GM10266 (cell line): Measurements from ENCODE around the gene CACNA2D1.

ENCODE experiments used
- DNase-seq: peaks from one replicate; pipeline ENCODE4 v3.0.0; 2012; ENCODE audit errors: extremely low spot score
- TF ChIP-seq, protein P1 (sequence below): IDR thresholded peaks from 2 replicates; pipeline ENCODE4 v1.5.1; 2012; ENCODE audit warnings: mild to moderate bottlenecking, low read depth; ENCODE audit not compliant: control insufficient read depth, insufficient read depth; ENCODE audit errors: missing control alignments

The CACNA2D1 gene

DNA sequence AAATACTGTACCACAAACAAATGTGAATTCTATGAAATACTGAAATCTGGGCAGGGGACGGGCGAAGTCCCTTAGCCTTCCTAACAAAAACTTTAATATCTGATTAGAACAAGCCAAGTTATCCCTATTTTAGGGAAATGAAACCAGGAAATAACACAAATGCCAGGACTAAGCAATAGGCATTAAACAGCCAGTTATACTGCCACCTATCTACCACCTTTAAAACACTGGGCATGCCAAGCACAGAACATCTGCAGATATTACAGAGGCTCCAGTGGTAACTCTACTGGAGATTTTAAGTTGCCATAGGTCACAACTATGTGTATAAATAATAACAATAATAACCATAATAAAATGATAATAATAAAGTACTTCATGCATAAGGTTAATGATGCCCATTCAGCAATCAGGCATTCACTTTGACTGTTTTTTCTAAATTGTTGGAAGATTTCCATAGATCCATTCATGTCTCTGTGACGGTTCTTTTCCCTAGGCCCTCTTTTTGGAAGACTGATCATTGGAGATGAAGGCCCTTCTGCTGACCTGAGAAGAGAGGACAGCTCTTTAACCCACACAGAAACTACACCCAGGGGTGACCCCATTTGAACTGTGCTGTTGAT lies 195.7 kb downstream of the CACNA2D1 start:
- TF ChIP-seq, protein P1, sequence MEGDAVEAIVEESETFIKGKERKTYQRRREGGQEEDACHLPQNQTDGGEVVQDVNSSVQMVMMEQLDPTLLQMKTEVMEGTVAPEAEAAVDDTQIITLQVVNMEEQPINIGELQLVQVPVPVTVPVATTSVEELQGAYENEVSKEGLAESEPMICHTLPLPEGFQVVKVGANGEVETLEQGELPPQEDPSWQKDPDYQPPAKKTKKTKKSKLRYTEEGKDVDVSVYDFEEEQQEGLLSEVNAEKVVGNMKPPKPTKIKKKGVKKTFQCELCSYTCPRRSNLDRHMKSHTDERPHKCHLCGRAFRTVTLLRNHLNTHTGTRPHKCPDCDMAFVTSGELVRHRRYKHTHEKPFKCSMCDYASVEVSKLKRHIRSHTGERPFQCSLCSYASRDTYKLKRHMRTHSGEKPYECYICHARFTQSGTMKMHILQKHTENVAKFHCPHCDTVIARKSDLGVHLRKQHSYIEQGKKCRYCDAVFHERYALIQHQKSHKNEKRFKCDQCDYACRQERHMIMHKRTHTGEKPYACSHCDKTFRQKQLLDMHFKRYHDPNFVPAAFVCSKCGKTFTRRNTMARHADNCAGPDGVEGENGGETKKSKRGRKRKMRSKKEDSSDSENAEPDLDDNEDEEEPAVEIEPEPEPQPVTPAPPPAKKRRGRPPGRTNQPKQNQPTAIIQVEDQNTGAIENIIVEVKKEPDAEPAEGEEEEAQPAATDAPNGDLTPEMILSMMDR = peak; percentile 50
- peak; percentile 4 for DNase-seq

DNA sequence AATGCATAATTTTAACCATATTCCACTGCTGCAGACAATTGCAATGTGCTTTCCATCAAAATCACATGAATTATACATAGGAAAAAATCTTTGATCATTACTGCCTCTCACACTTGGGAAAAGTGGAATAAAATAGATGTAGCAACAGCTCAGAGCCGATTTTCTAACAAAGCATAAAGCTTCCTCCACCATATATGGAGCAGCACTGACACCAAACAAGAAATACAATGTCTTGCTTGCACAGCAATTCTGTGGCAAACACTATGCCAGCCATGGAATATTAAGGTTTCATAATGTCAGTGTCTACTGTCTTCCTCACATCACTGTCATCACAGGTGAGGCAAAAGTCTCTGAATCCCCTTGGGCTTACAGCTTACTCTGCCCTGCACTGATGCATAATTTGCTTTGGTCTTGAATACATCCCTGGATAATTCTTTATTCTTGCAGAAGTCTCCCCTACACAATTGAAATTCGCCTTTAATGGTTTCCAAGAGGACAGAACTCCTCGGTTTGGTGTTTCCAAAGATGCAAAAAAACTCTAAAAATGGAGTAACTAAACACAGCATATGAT lies 198.5 kb downstream of the CACNA2D1 start:
- TF ChIP-seq, protein P1 = no peak
- DNase-seq = no peak

DNA sequence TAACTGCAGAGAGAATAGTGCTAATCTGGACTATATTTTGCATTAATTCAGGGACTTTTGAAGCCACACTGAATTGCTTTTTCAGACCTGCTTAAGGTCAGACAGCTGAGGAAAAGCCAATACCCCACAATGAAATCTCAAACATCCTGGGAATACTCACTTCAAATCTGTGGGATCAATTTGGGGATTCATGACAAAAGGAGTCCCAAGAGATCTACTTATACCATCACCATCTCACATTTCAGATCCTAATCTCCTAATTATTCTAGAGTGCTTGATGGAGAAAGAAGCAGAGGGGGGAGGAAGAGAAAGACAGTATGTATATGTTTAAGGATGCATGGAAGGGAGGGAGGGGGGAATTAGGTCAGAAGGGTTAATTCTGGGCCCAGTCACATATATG lies 202.2 kb downstream of the CACNA2D1 start:
- DNase-seq = no peak
- TF ChIP-seq, protein P1 = no peak

DNA sequence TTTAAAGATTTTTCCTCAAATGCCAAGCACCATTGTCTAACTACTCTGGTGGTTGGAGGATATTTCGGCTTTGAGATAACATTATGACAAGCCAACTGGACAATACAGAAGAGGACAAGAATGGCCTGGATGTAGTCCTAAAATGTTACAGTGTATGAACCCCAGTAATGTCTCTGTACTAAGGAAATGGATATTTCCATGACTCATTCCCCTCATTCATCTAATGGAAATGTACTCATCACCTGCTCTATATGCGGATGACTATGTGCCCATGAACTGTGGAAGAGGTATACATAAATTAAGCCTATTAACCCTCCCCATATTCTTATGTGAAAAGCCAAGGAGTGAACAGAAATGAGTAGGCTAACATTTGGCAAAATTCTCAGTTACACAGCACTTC lies 207.9 kb downstream of the CACNA2D1 start:
- DNase-seq = no peak
- TF ChIP-seq, protein P1 = no peak

DNA sequence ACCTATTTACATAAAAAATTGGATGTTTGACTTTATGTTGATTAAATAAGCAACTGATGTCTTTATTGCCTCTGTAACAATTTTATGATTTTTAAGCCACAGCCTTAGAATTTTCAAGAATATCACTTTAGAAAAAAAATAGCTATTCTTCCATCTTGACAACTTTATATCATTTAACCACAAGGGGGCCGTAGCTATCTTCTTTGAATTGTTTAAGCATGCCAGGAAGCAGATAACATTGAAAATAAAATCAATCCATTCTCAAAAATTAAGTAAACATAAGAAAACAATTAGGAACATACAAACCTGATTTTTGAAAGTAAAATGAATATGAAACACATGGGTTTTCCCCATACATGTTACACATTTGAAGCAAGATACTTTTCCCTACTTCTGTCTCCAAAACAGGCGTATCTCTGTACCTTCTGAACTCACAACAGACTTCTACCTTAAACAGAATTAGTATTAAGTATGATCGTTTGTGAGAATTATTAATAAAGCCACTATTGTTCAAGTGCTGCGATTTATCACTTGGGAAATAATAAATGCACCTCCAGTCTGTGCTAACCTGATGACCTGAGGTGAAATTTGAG lies 209.0 kb downstream of the CACNA2D1 start:
- TF ChIP-seq, protein P1 = peak; percentile 50
- peak; percentile 8 for DNase-seq

DNA sequence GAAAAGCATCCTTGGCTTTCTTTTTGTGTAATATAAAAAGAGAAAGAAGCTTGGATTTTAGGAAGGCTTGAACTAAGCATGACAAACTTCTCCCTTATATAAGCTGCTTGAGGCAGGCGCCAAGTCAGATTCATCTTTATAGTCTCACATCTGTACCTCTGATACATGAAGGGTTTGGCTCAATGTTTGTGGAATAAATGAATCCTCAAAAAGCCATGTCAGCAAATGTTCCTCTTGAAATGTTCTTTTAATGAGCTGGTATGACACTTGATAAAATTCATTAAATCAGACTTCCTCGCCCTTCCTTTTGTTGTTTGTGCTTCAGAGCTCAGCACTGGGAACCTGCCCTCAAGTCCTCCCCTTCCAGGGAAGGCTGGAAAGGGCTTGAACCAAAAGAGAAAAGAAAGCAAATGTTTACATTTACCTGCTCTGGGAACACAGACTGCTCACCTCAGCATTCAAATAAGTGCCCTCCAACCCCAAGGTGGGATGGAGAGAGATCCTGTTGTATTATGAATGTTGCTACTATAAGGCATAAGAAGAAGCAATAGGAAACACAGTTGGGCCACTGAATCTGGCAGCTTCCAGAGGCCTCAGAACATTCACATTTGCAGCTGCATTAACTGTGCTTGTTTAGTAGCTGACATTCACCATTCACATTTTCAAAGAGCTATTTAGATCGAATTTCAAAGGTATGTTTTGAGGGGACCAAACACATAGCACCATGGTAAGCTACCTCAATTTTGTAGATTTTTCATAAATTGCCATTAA lies 212.6 kb downstream of the CACNA2D1 start:
- TF ChIP-seq, protein P1 = no peak
- DNase-seq = no peak
